HT-29 (cell line): ENCODE data around the gene ACTL10. TPM values are rescaled to one million over a fixed set of nuclear protein-coding genes. Genes with fewer than 3 reads are reported as not detected.

ENCODE experiments used
- DNase-seq: peaks from one replicate; pipeline ENCODE4 v3.0.0-alpha.2; 2015; ENCODE audit warnings: low spot score
- total RNA-seq: library from RNA; depleted of rRNA; stranded (reverse); fragments of >200 nt; shearing (Covaris generic); gene quantifications from 2 replicates; pipeline ENCODE4 v1.2.3, GENCODE V29; 2014

Gene ACTL10
- total RNA-seq, 1 experiment from 2014 or later = 18.5 TPM

DNA sequence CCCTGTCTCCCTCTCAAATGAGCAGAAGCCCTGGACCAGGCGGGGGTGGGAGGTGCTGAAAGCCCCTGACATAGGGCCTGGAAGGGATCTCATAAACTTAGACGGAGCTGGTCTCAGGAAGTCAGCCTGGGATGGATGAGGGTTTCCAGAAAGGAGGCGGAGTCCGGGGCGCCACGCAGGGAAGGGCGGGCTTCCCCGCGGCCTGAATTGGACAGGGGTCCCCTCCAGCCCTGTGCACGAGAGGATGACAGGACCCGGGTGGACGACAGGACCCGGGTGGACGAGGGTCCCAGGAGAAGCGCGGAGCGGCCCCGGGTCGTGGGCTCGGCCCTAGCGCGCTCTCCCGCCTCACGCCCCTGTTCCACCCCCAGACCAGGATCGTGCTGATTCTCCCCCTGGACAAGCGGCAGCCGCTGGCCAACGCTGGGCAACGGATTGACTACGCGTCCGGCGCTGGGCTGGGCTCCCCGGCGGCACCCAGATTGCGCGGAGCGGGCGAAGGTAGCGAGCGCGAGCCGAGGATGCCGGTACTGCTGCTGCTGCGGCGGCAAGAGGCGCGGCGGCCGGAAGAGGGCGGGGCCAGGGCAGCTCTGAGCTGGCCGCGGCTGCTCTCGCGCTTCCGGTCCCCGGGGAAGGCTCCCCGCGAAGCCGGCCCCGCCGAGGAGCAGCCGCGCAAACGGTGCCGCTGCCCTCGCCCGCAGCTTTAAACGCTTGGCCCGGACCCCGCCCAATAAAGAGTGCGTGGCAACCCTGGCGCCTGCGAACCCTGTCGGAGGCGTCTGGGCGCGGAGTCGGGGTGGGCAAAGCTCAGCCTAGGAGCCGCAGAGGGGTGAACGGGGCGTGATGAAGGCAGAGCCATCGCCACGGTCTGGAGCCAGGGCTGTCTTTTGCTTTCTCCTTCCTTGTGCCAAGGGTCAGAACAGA lies 3.3 kb upstream of the ACTL10 start:
- peak; percentile 84 for DNase-seq

DNA sequence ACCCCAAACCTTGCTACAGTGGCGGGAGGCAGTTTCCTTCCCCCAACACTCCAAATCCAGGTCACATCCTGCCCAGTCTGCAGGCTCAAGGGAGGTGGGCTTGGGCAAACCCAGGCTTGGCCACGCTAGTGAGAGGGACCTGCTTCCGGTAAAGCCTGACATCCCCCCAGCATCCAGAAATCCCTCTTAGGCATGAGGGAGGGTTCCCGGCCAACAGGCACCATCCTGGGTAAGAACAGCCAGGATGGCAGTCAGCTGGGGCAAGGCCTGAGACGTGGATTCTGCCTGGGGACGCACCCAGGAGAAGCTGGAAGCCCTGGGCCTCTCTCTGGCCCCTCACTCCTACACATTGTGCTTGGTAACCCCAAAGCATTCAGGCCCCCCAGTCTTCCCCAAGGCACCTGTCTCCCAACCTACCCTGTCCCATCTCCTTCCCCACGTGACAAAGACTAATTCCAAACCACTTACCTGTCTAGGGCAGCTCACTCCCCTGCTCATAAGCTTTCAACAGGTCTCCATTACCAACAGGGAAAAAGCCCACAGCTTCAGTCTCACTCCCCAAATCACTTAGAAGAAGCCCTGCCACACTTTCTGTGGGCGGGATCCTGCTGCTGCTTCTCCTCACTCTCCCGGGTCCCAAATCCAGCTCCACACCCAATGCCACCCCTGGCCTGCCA lies 2.5 kb upstream of the ACTL10 start:
- DNase-seq = no peak

DNA sequence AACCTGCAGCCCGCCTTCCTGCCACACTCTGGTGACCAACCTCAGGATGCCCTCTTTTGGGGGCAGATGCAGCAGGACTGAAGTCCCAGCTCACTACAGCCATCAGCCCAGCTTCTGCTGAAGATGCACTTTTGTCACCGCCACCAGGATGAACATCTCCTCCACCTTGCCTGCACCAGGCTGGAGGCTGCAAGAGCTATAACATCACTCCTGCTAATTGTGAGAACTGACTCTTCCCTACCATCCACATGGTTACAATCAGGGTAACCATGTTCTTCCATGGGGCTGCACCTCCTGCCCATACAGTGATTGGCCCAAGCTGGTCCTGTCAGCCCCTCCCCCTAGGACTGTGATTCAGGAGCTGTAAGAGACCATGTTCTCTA lies 2.0 kb upstream of the ACTL10 start:
- no peak for DNase-seq

DNA sequence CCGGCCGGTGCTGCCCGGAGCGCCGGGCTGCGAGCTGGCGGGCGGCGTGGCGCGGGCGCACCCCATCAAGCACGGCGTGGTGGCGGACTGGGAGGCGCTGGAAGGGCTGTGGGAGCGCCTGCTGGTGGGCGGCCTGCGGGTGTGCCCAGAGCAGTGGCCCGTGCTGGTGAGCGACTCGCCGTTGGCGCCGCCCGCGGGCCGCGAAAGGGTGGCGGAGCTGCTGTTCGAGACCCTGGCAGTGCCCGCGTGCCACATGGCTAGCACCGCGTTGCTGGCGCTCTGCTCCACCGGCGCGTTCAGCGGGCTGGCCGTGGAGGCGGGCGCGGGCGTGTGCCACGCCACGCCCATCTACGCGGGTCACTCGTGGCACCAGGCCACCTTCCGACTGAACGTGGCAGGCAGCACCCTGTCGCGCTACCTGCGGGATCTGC lies 517 bp downstream of the ACTL10 start:
- no peak for DNase-seq

DNA sequence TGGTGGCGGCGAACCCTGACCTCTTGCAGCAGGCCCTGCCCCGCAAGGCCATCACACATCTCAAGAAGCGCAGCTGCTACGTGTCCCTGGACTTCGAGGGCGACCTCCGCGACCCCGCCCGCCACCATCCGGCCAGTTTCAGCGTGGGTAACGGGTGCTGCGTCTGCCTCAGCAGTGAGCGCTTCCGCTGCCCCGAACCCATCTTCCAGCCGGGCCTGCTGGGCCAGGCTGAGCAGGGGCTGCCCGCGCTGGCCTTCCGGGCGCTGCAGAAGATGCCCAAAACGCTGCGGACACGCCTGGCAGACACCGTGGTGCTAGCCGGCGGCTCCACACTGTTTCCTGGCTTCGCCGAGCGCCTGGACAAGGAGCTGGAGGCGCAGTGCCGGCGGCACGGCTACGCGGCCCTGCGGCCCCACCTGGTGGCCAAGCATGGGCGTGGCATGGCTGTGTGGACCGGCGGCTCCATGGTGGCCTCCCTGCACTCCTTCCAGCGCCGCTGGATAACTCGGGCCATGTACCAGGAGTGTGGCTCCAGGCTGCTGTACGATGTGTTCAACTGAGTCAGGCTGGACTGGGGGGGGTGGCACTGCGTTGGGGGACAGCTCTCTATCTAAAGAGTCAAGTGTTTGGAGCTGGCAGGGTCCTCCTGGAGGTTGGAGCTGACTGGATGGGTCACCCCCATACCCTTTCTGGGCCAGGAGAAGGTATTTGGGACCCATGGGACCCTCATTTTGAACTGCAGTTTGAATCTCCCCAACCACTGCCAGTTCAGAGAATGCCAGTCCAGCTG lies 1.1 kb downstream of the ACTL10 start:
- DNase-seq = peak; percentile 95

DNA sequence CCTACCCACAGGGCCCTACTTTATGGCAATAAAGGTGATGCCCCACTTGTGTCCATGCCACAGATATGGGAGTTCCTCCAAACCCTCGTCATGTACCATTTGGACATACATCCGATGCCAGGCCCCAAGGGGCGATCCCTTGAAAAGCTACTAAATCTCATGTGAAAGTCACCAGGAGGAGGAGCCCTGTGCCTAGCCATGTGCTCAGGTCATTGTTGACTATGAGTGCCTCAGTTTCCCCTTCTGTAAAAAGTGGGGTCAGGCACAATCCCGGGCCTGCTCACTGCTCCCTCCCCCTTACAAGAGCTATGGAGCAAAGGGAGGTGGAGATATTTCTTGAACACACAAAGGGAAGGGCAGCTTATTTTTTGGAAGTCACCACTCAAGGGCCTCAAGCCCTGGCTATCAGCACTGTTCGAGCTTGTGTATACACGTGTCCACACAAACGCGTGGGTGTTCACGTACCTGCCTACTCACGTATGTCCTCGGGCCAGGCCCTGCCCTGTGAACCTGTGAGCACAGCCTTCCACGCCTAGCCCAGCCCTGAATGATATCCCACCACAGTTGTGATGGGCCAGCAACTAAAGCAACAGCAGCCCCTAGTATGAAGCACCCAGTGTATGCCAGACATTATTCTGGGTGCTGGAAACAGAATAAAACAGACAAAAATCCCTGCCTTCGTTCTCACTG lies 1.9 kb downstream of the ACTL10 start:
- DNase-seq = no peak

DNA sequence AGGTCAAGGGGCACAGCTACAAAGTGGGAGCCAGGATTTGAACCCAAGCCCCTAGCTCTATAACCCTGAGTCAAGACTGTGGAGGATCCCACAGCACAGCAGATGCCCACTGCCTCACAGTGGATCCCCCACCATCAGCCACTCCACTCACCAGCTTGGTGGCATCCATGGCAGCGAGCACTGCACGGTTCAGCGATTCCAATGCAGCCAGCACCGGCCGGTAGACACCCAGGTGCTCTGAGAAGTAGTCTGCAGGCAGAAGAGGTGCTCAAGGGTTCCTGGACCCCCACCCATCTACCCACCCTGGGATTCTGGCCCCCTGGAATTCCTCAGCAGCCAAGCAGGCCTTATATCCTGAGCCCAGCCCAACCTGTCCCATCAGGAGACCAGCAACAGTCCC lies 2.5 kb downstream of the ACTL10 start:
- no peak for DNase-seq

DNA sequence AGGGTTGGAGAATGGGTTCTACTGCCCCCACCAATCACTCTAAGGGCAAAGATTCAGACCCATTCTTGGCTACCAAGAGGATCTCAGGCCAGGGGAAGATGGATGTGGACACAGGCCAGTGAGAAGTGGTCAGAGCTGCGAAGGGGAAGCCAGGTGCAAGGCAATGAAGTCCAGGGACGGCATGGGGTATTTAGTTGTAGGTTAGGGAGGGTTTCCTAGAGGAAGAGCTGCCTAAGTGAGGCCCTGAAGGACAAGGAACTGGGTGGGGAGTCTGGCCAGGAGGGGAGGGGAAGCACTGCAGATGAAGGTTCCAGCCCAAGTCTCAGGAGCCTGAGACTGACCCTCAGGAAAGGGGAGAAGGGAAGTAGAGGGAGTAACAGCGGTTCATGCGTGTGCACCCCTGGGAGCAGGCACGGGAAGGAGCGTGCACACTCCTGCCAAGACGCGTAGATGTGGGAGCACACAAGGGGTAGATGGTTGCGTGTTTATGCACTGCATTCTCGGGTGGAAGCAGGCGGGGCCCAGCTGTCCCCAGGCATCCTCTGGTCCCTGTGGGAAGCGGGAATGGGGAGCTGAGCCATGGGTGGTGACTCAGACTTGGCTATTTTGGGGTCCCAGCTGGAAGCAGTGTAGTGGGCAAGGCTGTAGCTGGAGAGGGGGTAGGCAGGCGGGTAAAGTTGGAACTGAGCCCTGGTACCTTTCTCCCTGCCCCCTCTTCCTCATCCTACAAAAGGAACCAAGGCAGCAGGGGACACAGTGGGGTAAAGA lies 3.3 kb downstream of the ACTL10 start:
- DNase-seq = no peak

DNA sequence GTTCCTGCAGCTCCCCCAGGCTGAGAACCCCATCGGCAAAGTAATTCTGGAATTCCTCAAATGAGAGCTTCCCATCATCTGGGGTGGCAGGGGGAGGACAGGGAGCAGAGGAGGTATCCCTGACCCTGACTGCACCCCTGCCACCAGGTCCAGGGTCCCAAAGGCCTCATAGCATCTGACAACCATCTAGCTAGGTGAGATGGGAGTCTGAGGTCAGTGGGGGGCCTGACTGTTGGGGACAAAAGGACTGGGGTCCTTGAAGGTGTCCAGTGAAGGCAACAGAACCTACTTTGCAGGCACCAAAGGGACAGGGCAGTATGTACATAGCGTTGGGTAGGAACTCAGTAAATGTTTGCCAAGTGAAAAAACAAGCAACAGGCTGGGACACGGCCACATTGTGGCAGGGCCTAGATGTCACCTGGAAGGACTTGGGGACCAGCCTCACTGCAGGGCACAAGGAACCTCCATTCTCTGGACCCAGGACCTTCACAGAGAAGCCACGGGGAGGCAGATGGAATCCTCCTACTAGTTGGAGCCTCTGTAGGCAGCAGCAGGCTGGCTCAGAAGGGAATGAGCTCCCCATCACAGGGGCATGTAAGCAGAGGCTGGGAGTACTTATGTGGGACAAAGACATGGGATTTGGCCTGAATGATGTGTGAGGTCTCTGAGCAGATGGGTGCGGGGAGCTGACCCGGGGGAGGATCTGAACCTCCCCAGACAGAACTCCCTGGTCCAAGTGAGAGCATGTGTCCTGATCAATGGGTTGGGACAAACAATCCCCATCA lies 4.2 kb downstream of the ACTL10 start:
- no peak for DNase-seq

DNA sequence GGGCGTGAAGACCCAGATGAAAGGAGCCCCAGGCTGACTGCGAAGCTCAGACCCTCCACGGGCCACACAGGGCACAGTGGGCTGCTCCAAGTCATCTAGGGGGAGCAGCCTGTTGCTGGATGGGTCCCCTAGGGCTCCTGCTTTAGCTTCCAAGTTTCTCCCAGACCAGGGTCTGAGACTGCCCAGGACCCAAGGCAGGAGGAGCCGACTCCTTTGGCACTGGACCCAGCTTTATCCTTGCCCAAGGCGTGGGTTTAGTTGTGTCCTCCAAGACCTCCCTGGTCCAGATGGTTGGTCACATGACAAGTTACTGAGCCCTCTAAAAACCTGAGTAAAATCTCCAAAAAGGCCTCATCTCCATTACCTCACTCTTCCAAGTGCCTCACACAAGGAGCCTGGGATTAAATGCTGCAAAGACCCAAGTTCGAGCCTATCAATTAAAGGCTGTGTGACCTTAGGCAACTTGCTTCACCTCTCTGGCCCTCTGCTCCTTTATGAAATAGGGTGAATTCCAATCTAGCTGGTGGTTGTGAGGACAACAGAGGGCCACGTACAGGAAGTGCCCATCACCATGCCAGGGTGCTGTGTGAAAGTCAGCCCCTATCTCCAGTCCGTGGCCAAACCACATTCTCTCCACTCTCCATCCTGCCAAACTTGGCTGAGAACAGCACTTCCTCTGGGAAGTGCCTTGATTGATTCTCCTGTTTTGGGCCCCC lies 5.0 kb downstream of the ACTL10 start:
- DNase-seq = no peak

DNA sequence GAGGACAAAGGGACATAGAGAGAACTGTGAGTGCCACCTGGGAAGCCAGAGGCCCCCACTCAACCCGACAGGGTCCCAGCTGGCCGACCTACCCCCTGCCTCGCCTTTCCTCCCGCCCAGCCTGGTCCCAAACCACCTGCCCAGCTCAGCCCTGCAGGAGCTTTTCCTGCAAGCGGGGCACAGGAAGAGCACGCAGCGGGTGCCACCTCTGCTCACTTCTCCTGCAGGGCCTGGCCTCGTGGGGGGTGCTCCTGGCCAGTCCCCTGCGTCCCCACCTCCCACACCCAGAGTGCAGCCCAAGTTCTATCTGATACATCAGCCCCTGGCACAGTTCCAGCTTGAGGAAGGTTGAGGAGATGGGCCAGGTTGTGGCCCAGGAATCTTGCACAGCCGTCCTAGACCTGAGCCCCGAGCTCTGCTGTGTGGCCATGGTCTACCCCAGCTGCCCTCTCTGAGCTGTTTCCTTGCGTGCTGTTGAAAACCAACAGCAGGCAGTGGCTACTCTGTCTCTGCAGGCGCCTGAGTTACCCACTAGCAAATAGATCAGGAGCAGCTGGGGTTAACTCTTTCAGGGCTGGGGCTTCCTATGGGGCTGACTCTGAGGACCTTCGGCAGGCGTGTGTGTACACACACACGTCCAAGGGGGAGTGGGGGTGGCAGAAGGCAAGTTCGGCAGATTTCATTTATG lies 5.8 kb downstream of the ACTL10 start:
- DNase-seq = peak; percentile 17

DNA sequence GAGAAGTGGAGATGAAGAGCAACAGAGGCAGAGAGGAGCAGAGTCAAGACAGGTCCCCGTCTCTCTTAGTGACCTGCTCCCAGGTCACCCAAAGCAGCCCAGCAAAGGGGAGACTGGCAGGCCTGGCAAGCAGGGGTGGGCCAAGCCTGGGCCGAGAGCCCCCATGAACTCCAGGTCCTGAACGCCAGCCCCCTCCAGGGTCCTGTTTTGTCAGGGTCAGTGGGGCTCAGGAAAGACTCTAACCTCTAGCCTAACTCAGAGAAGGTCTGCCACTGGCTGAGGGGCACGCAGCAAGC lies 6.3 kb downstream of the ACTL10 start:
- no peak for DNase-seq

DNA sequence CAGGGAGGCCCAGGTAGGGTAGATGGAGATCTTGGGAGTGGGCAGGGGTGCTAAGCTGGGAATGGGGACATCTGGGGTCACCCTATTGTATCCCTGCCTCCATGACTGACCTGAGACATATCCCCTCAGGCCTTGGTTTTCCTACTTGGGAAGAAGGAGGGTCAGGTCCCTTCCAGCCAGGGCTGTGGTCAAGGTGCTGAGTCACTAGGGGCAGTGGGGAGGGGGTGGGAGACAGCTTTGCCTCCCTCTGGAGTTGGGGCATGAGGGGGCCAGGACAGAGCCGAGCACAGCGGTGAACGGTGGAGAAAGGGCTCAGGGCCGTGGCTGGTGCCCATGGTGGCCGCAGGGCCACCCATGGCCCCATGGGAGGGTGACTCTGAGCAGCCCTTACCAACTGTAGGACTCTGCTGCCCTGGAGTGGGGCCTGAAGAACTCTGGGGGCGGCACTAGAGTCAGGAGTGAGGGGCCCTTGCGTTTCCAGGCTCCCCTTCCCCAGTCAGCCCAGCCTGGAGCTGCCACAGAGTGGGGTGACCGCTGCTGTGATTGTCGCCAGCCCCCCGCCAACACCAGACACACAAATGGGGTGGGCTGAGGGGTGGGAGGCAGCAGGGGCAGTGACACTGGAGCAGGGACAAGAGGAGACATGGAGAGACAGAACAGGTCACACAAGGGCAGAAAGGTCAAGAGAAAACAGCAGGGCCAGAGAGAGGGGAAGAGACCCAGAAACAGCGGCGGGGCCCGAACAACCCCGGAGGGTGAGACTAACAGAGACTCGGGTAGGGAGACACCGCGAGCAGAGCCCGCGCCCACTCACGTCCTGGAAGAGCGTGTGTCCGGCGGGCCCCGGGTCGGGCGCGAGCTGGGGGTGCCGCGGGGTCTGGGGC lies 6.9 kb downstream of the ACTL10 start:
- peak; percentile 44 for DNase-seq

DNA sequence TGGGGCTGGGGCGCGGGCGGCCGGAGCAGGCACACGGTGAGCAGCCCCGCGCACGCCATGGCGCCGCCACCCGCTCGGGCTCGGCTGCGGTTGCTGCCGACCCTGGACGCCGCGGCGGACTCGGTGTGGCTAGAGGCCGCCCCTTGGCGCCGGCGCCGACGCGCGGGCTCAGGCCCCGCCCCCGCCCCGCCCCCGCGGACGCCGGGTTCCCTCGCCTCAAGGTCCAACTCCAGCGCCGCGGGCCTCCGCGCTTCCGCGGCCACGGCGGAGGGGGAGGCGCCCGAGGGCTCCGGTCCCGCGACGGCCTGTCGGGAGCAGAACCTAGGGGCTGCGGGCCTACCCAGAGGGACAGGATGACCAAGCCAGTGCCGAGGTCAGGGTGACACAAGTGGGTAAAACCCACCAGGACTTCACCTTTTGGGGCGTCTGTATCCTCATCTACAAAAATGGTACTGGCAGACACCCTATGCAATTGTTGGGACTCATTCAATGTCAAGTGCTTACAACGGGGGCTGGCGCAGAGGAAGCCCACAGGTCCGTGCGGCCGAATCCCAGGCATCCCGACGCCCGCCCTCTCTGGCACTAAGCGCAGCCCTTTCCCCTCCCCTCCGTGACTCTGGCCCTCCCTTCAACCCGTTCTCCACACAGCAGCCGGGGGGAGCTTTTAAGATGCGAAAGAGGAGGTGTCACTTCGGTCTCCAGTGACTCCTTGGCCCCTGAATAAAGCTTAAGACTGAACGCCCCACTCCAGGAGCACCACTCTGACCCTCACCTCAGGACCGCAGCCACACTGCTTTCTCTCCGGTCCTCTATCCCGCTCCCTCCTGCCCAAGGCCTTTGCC lies 7.8 kb downstream of the ACTL10 start, which contains the start of gene NECAB3:
Gene NECAB3, minus strand, starts transcription at position 135 of the 842 bp plus-strand sequence. Its CDS starts 76 bp downstream, at position 59.
- DNase-seq = peak; percentile 81

DNA sequence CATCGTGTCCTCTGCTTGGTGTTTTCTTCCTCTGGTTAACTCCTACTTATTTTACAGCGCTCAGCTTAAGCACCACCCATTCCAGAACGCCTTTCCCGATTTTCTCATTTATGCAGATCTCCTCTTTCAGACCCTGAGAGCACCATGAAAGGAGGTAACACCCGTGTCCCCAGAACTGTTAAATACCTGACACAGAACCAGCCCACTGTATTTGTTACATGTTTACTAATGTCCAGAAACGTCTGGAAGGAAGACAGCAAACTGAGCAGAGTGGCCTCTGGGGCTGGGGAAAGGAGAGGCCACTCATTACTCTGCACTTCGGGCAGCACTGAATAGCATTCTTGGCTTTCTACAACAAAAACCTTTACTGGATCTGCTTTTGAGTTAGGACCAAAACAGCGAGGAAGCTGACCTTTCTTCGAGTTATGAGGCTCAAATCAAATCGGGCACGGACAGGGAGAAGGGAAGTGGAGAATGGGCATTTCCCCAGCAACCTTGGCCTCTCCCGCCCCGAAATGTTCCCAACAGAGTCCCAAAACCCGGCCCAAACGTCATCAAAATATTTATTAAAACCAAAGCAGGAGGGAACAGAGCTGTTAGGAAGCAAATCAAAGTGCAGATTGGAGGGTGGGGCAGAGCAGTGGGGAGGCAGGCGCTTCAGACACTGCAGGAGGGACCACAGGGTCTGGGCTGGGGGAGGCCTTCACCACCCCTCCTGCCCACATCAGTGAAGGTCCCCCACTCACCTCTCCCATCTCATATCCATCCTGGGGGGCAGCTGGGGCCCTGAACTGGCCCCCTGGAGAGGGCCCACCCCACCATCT lies 8.6 kb downstream of the ACTL10 start:
- DNase-seq = no peak

DNA sequence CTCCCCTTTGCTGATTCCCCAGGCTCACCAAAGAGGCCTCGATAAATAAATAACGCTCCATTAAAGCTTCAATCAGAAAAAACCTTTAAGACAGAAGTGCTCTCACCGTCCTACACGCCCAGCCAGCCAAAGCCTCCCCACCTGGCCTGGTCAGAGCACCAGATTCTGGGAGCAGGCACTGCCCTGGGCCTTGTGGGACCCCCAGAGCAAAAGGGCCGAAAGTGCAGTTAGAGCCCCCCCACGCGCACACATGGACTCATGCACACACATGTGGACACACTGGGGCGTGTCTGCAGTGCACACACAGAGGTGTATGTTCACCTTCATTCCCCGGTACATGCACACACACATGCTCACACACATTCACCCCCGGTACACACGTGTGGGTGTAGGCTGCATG lies 9.4 kb downstream of the ACTL10 start:
- DNase-seq = no peak
